H1 (cell line): Measurements from ENCODE around the gene ENPP1. TPM values are rescaled to one million over a fixed set of nuclear protein-coding genes. Genes with fewer than 3 reads are reported as not detected.

Experiments used
- EZH2 ChIP-seq: fragments of 200-600 bp; sonication (generic); IDR thresholded peaks from 2 replicates; pipeline ENCODE4 v1.7.1; 2012; ENCODE audit warnings: low read depth, mild to moderate bottlenecking, moderate library complexity, low read length, inconsistent platforms; ENCODE audit not compliant: severe bottlenecking
- SIRT6 ChIP-seq: IDR thresholded peaks from one replicate; pipeline ENCODE4 v1.7.1; 2012; ENCODE audit warnings: low read length, inconsistent platforms
- USF2 ChIP-seq: IDR thresholded peaks from 2 replicates; pipeline ENCODE4 v1.6.1; 2011; ENCODE audit warnings: low read length, improper control_type of control experiment
- polyA plus RNA-seq, 7 experiments: library from polyadenylated mRNA; depleted of rRNA in 3 of 7; stranded (reverse) in 5 of 7; unstranded in 2 of 7; fragments of >200 nt in 5 of 7; fragments of 200-250 nt in 2 of 7; gene quantifications; 1 replicate in 5 of 7; 2 replicates in 1 of 7; 4 replicates in 1 of 7; pipeline versions ENCODE4 v1.2.1 to v1.2.3, GENCODE V29; 2011 to 2013; ENCODE audit warnings: missing spikeins in 2 of 7, mixed read lengths in 2 of 7
- total RNA-seq: library from RNA; stranded (reverse); fragmentation: NEBNext Ultra II Directional; extraction: Animal tissue kit (Norgen Biotek cat#: 25700); gene quantifications from 2 replicates; pipeline ENCODE4 v1.2.1, GENCODE V29; 2021

Gene ENPP1
- total and polyA plus RNA-seq, 2 of the 8 experiments (the other 6 are each of a cell fraction or from before 2014, with no cell fraction given): 10.1 to 39.1 TPM

GRCh38 chr6:131811500-131811899, 3.7 kb downstream of the ENPP1 start (continued):
- TF ChIP-seq USF2 (no peak), SIRT6 (no peak), EZH2 (no peak)
